C1 segment of cervical spinal cord (tissue), 14 donors: ENCODE measurements around the gene ADD1.
A peak's percentile ranks its signal among the peaks of the same experiment; 100 is the strongest.

Experiments used
- DNase-seq, 14 donors: peaks; one replicate each; lab custom pipeline; 2025; lab: John Stamatoyannopoulos, UW

Gene ADD1

DNA sequence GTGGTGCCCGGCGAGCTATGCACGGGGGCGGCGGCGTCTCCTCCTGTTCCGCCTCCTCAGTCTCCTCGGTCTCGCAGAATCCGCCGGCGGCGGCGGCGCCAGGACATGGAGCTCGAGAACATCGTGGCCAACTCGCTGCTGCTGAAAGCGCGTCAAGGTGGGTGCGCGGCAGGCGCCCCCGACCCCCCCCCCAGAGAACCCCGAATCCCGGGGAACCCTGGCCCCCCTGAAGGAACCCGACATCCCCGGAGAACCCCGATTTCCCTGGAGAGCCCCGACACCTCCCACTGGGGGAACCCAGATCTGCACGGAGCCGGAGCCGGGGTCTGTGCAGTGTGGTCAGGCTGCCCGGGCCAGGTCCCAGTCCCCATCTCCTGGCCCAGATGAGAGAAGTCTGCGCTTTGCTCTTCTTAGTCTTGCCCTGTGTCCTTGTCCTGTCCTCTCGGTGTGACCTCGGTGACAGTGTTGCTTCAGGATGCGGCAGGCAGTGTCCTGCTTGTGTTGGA is 120.4 kb downstream of the ADD1 start:
- DNase-seq = peak in 3 of 14 donors; percentile 30 to 67 (median 34)

- no peak for DNase-seq
Measured at GRCh38 chr4:2964706-2965258, 121.1 kb downstream of the ADD1 start.

DNA sequence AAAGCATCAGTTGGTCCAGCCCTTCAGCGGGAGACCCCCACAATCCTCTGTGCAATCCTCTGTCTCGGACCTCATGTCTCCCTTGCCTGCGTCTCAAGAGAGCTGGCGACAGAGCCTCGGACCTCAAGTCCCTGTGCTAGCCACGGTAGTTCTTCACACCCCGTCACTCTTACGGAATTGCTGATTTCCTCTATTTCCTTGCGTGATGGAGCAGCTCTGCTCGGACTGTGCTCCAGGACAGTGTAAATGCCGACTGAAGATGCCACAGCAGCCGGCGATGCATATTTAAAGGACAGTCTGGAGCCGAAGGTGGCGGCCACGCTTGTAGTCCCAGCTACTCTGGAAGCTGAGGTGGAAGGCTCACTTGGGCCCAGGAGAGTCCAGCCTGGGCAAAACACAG is 121.6 kb downstream of the ADD1 start:
- DNase-seq = peak in 1 of 14 donors; percentile 53

- DNase-seq = no peak
Measured at GRCh38 chr4:2968381-2968780, 124.7 kb downstream of the ADD1 start.

- DNase-seq = no peak
Measured at GRCh38 chr4:2971275-2971674, 127.6 kb downstream of the ADD1 start.

DNA sequence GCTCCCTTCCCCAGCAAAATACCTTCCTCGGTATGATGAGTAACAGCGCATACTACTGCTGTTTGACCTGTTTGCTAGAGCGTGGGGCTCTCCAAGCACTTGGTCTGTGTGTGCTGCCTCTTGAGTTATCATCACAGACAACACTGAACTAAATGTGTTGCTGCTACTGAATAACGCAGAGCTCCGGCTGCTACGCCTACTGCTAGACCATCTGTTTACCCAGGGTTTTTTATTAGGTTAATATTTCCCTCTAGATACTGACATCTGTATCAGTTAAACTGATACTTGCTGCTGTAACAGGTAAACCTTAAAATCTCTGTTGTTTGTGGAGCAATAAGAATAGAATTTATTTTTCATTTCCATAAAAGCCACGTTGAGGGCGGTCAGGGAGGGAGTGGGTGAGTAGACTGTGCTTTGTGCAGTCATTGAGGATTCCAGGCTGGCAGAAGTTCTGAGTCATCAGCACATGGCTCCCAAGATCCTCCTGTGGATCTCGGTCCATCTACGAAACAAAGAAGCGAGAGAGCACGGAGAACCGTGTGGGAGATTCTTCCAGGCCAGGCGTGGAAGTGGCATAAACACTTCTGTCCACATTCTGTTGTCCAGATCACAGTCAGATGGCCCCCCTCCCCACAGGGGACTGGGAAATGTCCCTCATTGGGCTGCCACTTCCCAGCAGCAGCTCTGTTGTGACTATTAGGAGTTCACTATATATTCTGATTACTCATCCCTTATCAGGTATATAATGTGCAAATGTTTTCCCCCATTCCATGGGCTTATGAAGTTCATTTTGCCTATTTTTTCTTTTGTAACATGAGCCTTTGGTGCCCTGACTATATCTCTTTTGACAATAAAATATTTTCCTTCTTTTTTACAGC is 133.8 kb downstream of the ADD1 start:
- peak in 3 of 14 donors; percentile 37 to 78 (median 40) for DNase-seq
